Measurements from ENCODE around the gene ILDR1.

- no peak for TF ChIP-seq EZH2 (IDR thresholded peaks at IDR 0.05; ENCODE audit: borderline replicate concordance, low read depth, low read length, severe bottlenecking)
- TF ChIP-seq, protein P1, sequence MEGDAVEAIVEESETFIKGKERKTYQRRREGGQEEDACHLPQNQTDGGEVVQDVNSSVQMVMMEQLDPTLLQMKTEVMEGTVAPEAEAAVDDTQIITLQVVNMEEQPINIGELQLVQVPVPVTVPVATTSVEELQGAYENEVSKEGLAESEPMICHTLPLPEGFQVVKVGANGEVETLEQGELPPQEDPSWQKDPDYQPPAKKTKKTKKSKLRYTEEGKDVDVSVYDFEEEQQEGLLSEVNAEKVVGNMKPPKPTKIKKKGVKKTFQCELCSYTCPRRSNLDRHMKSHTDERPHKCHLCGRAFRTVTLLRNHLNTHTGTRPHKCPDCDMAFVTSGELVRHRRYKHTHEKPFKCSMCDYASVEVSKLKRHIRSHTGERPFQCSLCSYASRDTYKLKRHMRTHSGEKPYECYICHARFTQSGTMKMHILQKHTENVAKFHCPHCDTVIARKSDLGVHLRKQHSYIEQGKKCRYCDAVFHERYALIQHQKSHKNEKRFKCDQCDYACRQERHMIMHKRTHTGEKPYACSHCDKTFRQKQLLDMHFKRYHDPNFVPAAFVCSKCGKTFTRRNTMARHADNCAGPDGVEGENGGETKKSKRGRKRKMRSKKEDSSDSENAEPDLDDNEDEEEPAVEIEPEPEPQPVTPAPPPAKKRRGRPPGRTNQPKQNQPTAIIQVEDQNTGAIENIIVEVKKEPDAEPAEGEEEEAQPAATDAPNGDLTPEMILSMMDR (IDR thresholded peaks at IDR 0.05; ENCODE audit: borderline replicate concordance, extremely low read depth, low read length, poor library complexity, severe bottlenecking): no peak
These were observed 33.2 kb upstream of the ILDR1 start, which contains the start of gene CD86 for GRCh38 chr3:122055215-122055614.
